Prostate gland (tissue), 2 donors: Measurements from ENCODE around the gene ATP5PB.

Experiments used
- POLR2AphosphoS5 ChIP-seq: sonication (generic); formaldehyde crosslinking; IDR thresholded peaks from one replicate; pipeline ENCODE4 v1.6.1; 2017; ENCODE audit warnings: antibody characterized with exemption
- TF ChIP-seq, protein P1 (sequence below), 4 experiments: fragments of 200-600 bp in 2 of 4; fragments of 450-650 bp in 2 of 4; sonication (generic) in 2 of 4; IDR thresholded peaks; 1 replicate in 3 of 4; 2 replicates in 1 of 4; pipeline ENCODE4 v1.5.1; 2016 to 2019; ENCODE audit warnings: antibody characterized with exemption in 4 of 4, mild to moderate bottlenecking in 2 of 4, moderate library complexity in 2 of 4

DNA sequence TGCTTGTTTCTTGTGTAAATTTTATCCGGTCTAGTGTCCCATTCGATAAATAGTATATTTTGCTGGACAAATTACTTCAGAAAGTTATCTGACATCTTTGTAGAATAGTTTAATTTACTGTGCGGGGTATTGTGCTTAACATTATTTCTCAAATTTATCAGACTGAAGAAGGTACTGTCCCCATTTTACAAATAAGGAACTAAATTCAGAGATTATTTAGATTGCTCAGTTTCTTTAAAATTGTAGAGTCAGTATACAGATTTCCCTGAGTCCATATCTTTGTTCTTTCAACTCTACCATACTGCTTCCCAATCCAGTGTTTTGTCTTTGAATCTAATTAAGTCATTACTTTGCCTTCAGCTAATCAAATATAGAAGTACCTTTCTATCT is 6.4 kb downstream of the ATP5PB start:
- TF ChIP-seq, protein P1, sequence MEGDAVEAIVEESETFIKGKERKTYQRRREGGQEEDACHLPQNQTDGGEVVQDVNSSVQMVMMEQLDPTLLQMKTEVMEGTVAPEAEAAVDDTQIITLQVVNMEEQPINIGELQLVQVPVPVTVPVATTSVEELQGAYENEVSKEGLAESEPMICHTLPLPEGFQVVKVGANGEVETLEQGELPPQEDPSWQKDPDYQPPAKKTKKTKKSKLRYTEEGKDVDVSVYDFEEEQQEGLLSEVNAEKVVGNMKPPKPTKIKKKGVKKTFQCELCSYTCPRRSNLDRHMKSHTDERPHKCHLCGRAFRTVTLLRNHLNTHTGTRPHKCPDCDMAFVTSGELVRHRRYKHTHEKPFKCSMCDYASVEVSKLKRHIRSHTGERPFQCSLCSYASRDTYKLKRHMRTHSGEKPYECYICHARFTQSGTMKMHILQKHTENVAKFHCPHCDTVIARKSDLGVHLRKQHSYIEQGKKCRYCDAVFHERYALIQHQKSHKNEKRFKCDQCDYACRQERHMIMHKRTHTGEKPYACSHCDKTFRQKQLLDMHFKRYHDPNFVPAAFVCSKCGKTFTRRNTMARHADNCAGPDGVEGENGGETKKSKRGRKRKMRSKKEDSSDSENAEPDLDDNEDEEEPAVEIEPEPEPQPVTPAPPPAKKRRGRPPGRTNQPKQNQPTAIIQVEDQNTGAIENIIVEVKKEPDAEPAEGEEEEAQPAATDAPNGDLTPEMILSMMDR (IDR thresholded peaks at IDR 0.05) = no peak
- TF ChIP-seq POLR2AphosphoS5 = no peak
